VCaP (cell line): ENCODE results near the gene NCF2.

Experiments
- H3K27ac ChIP-seq: fragments of 450-650 bp; 2 replicates; pipeline ENCODE4 v1.5.1; 2017
- TF ChIP-seq, protein P1 (sequence below): fragments of 450-650 bp; conservative IDR thresholded peaks from 2 replicates; pipeline ENCODE4 v1.5.1; 2017; ENCODE audit warnings: mild to moderate bottlenecking, moderate library complexity

NCF2 gene

GRCh38 chr1:183572721-183573120, 17.5 kb downstream of the NCF2 start:
- no peak overlapping the region for H3K27ac ChIP-seq
- TF ChIP-seq, protein P1, sequence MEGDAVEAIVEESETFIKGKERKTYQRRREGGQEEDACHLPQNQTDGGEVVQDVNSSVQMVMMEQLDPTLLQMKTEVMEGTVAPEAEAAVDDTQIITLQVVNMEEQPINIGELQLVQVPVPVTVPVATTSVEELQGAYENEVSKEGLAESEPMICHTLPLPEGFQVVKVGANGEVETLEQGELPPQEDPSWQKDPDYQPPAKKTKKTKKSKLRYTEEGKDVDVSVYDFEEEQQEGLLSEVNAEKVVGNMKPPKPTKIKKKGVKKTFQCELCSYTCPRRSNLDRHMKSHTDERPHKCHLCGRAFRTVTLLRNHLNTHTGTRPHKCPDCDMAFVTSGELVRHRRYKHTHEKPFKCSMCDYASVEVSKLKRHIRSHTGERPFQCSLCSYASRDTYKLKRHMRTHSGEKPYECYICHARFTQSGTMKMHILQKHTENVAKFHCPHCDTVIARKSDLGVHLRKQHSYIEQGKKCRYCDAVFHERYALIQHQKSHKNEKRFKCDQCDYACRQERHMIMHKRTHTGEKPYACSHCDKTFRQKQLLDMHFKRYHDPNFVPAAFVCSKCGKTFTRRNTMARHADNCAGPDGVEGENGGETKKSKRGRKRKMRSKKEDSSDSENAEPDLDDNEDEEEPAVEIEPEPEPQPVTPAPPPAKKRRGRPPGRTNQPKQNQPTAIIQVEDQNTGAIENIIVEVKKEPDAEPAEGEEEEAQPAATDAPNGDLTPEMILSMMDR: no peak

DNA sequence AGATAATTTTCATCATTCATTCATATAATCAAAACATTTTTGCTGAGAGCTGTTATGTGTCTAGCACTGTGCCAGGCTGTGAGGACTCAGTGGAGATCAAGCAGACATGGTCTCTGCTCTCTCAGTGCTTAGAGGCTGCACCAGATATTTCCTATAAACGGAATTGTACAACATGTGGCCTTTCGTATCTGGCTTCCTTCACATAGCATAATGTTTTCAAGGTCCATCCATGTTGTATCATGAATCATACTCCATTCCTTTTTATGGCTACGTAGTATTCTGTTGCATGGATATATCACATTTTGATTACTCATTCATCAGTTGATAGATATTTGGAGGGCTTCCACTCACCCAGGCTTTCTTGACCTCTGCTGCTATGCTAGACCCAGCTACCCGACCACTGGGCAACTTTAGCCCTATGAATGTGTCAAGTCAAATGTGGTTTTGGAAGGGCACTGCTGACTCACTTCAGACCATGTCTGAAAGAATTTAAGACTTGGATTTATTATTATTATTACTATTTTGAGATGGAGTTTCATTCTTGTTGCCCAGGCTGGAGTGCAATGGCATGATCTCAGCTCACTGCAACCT, 18.5 kb downstream of the NCF2 start:
- H3K27ac ChIP-seq: no peak overlapping the region

DNA sequence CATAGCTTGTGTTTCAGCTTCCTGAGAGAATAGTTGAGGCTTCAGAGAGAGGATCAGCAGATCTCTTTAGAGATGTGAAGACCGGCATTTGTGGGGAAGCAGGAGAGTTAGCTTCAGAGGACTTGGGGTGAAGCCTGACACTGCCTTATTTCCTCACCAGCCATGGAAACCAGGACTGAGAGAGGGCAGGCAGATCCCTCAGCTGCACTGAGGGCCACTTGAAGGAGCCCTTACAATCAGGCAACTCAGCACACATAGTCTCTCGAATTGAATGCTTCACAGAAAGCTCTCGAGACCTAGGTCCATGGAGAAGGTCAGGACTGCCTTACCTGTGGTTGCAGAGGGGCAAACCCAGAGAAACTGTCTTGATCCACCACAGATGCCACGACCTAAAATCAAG, 19.8 kb downstream of the NCF2 start:
- TF ChIP-seq, protein P1: no peak
- H3K27ac ChIP-seq: no peak overlapping the region

More for the DNA sequence above, 18.5 kb downstream of the NCF2 start:
- TF ChIP-seq, protein P1: no peak

DNA sequence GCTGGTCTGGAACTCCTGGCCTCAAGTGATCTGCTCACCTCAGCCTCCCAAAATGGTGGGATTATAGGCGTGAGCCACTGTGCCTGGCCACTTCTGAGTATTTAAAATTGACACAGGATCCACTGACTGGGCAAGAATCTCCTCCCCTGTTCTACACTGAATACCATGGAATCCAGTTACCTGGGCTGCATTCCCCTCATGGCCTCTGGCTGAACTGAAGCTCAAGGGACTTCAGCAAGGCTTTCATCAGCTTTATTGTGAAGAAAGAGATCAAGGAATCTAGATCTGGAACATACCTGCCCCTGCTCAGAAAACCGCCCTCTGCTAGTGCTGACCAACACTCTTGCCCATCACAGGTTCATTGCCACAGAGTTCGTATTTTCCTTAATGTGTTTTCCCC, 20.5 kb downstream of the NCF2 start:
- H3K27ac ChIP-seq: no peak overlapping the region
- TF ChIP-seq, protein P1: no peak

GRCh38 chr1:183569141-183569540, 21.1 kb downstream of the NCF2 start:
- no peak overlapping the region for H3K27ac ChIP-seq
- TF ChIP-seq, protein P1: no peak

- no peak overlapping the region for H3K27ac ChIP-seq
- TF ChIP-seq, protein P1: no peak
Observed at GRCh38 chr1:183568176-183569021, 21.9 kb downstream of the NCF2 start.

- H3K27ac ChIP-seq: no peak overlapping the region
- TF ChIP-seq, protein P1: no peak
Observed at GRCh38 chr1:183567584-183567983, 22.7 kb downstream of the NCF2 start.
